Colonic mucosa (tissue), 4 donors: ENCODE data around the gene RAD51B. TPM values are rescaled to one million over a fixed set of nuclear protein-coding genes. Genes with fewer than 3 reads are reported as not detected.

Experiments used
- DNase-seq: peaks from one replicate; pipeline ENCODE4 v3.0.0-alpha.2; 2020
- H3K27ac ChIP-seq: fragments of 200-600 bp; one replicate; pipeline ENCODE4 v1.8.0; 2021
- H3K27me3 ChIP-seq: fragments of 200-600 bp; one replicate; pipeline ENCODE4 v1.8.0; 2021
- H3K36me3 ChIP-seq: fragments of 200-600 bp; one replicate; pipeline ENCODE4 v1.8.0; 2021
- H3K4me1 ChIP-seq: fragments of 200-600 bp; one replicate; pipeline ENCODE4 v1.8.0; 2021; ENCODE audit warnings: mild to moderate bottlenecking
- H3K4me3 ChIP-seq: fragments of 200-600 bp; one replicate; pipeline ENCODE4 v1.8.0; 2021
- H3K9ac ChIP-seq, 2 donors: one replicate each; pipeline ENCODE4 v1.7.0; 2013; ENCODE audit warnings: control low read depth in 2 of 2, low read depth in 2 of 2, low read length in 2 of 2
- H3K9me3 ChIP-seq: fragments of 200-600 bp; one replicate; pipeline ENCODE4 v1.8.0; 2021
- CTCF ChIP-seq: fragments of 200-600 bp; IDR thresholded peaks from one replicate; pipeline ENCODE4 v1.8.0; 2022; ENCODE audit warnings: antibody characterized with exemption, mild to moderate bottlenecking
- intact Hi-C: fragments of 100-400 bp; cut with DNase I; formaldehyde crosslinking; loops from one replicate; pipeline ENCODE4 v1.14.1; 2022
- total RNA-seq, 2 donors: library from RNA; stranded (reverse); fragmentation: NEBNext Ultra II Directional in 1 of 2; extraction: Animal tissue kit (Norgen Biotek cat#: 25700) in 1 of 2; gene quantifications; one replicate each; pipeline ENCODE4 v1.2.1, GENCODE V29; 2021
- donor health status: healthy.
- donor health status: DM: no; HTN: no; CAD: no.
- donor health status: DM: no; HTN: no; CAD: no.

RAD51B gene
- total RNA-seq, 2 donors from 2014 or later: 12.7 to 22.0 TPM

- H3K27me3 ChIP-seq: no peaks in the 10 kb centered on the region
- no peaks in the 10 kb centered on the region for H3K36me3 ChIP-seq
- DNase-seq: no peak
- H3K9ac ChIP-seq: peak overlapping the region; percentile 14 to 56
- no peaks in the 10 kb centered on the region for H3K9me3 ChIP-seq
- H3K4me1 ChIP-seq: no peaks in the 10 kb centered on the region
- H3K4me3 ChIP-seq: no peak overlapping the region
- peak overlapping the region; percentile 82 for H3K27ac ChIP-seq
- no peak for TF ChIP-seq CTCF
- intact Hi-C loops: no loop called here
Measured at GRCh38 chr14:68547305-68548193, 728.0 kb downstream of the RAD51B start.

- H3K9me3 ChIP-seq: no peaks in the 10 kb centered on the region
- H3K36me3 ChIP-seq: no peaks in the 10 kb centered on the region
- intact Hi-C loops: no loop called here
- H3K9ac ChIP-seq: peak overlapping the region; percentile 13 to 56
- peak overlapping the region; percentile 82 for H3K27ac ChIP-seq
- no peaks in the 10 kb centered on the region for H3K27me3 ChIP-seq
- H3K4me1 ChIP-seq: no peaks in the 10 kb centered on the region
- no peak for TF ChIP-seq CTCF
- no peak overlapping the region for H3K4me3 ChIP-seq
- DNase-seq: peak; percentile 66
Measured at GRCh38 chr14:68548194-68549076, 728.9 kb downstream of the RAD51B start.

- DNase-seq: no peak
- Histone ChIP-seq H3K4me3 (no peak overlapping the region), H3K9me3 (no peaks in the 10 kb centered on the region), H3K36me3 (no peaks in the 10 kb centered on the region), H3K9ac (no peak overlapping the region), H3K27ac (peak overlapping the region; percentile 50), H3K4me1 (peaks cover 3% of the 10 kb centered on the region), H3K27me3 (no peaks in the 10 kb centered on the region)
- TF ChIP-seq CTCF: no peak
- intact Hi-C loops: no loop called here
Measured at GRCh38 chr14:68550338-68550715, 730.7 kb downstream of the RAD51B start.

- intact Hi-C loops: no loop called here
- no peak for DNase-seq
- peak overlapping the region; percentile 16 to 21 for H3K9ac ChIP-seq
Measured at GRCh38 chr14:68551045-68551683, 731.6 kb downstream of the RAD51B start.

More at GRCh38 chr14:68551045-68551683, 731.6 kb downstream of the RAD51B start:
- Histone ChIP-seq H3K4me1 (peaks cover 3% of the 10 kb centered on the region), H3K27ac (peak overlapping the region; percentile 50), H3K27me3 (no peaks in the 10 kb centered on the region), H3K4me3 (no peak overlapping the region), H3K36me3 (no peaks in the 10 kb centered on the region), H3K9me3 (no peaks in the 10 kb centered on the region)
- no peak for TF ChIP-seq CTCF
